GM15510 (cell line): Measurements from ENCODE around the gene GLRX2.

ENCODE experiments used
- POLR2A ChIP-seq: IDR thresholded peaks from 3 replicates; pipeline ENCODE4 v1.6.1; 2011; ENCODE audit warnings: borderline replicate concordance; ENCODE audit not compliant: insufficient read length; ENCODE audit errors: extremely low read depth

GLRX2 gene

GRCh38 chr1:193115629-193116227, 10.5 kb upstream of the GLRX2 start:
- no peak for TF ChIP-seq POLR2A

- no peak for TF ChIP-seq POLR2A
Measured at GRCh38 chr1:193114485-193115095, 9.4 kb upstream of the GLRX2 start.

GRCh38 chr1:193113992-193114332, 8.7 kb upstream of the GLRX2 start:
- no peak for TF ChIP-seq POLR2A

GRCh38 chr1:193113258-193113991, 8.2 kb upstream of the GLRX2 start:
- TF ChIP-seq POLR2A = no peak

GRCh38 chr1:193111641-193112090, 6.5 kb upstream of the GLRX2 start:
- TF ChIP-seq POLR2A = no peak

- TF ChIP-seq POLR2A = no peak
Measured at GRCh38 chr1:193110864-193111263, 5.7 kb upstream of the GLRX2 start.

- no peak for TF ChIP-seq POLR2A
Measured at GRCh38 chr1:193110246-193110645, 5.0 kb upstream of the GLRX2 start.

GRCh38 chr1:193109619-193110018, 4.4 kb upstream of the GLRX2 start:
- TF ChIP-seq POLR2A = no peak

GRCh38 chr1:193108471-193108870, 3.3 kb upstream of the GLRX2 start:
- no peak for TF ChIP-seq POLR2A

- no peak for TF ChIP-seq POLR2A
Measured at GRCh38 chr1:193105821-193106177, 585 bp upstream of the GLRX2 start.

- no peak for TF ChIP-seq POLR2A
Measured at GRCh38 chr1:193104502-193104906, 710 bp downstream of the GLRX2 start.

- TF ChIP-seq POLR2A = no peak
Measured at GRCh38 chr1:193103759-193104501, 1.3 kb downstream of the GLRX2 start.

GRCh38 chr1:193102662-193103061, 2.6 kb downstream of the GLRX2 start:
- no peak for TF ChIP-seq POLR2A

- no peak for TF ChIP-seq POLR2A
Measured at GRCh38 chr1:193094112-193094511, 11.1 kb downstream of the GLRX2 start.

- TF ChIP-seq POLR2A = no peak
Measured at GRCh38 chr1:193090865-193091264, 14.3 kb downstream of the GLRX2 start.
